OCI-LY7 (cell line): Measurements from ENCODE around the gene OTUD5.

Source experiments
- EZH2phosphoT487 ChIP-seq: fragments of 200-600 bp; sonication (generic); IDR thresholded peaks from 2 replicates; pipeline ENCODE4 v1.6.1; 2018; ENCODE audit warnings: low read depth, borderline replicate concordance, mild to moderate bottlenecking, mixed run types, antibody characterized with exemption, low read length, moderate library complexity, mixed read lengths
- TF ChIP-seq, protein P1 (sequence below): fragments of 200-600 bp; sonication (generic); conservative IDR thresholded peaks from 2 replicates; pipeline ENCODE4 v1.5.1; 2014; ENCODE audit warnings: mild to moderate bottlenecking, antibody characterized with exemption, low read length, moderate library complexity, mixed read lengths

GRCh38 chrX:48935301-48935670, 22.1 kb downstream of the OTUD5 start:
- TF ChIP-seq, protein P1, sequence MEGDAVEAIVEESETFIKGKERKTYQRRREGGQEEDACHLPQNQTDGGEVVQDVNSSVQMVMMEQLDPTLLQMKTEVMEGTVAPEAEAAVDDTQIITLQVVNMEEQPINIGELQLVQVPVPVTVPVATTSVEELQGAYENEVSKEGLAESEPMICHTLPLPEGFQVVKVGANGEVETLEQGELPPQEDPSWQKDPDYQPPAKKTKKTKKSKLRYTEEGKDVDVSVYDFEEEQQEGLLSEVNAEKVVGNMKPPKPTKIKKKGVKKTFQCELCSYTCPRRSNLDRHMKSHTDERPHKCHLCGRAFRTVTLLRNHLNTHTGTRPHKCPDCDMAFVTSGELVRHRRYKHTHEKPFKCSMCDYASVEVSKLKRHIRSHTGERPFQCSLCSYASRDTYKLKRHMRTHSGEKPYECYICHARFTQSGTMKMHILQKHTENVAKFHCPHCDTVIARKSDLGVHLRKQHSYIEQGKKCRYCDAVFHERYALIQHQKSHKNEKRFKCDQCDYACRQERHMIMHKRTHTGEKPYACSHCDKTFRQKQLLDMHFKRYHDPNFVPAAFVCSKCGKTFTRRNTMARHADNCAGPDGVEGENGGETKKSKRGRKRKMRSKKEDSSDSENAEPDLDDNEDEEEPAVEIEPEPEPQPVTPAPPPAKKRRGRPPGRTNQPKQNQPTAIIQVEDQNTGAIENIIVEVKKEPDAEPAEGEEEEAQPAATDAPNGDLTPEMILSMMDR = no peak
- TF ChIP-seq EZH2phosphoT487 = no peak
